MM.1S (cell line): Measurements from ENCODE around the gene OTOA.

Experiments
- EZH2 ChIP-seq: fragments of 300-600 bp; sonication (generic); optimal IDR thresholded peaks from 2 replicates; pipeline ENCODE3; 2017; ENCODE audit warnings: low read depth, mild to moderate bottlenecking, antibody characterized with exemption, low read length, mixed read lengths
- EZH2phosphoT487 ChIP-seq: fragments of 300-600 bp; sonication (generic); IDR thresholded peaks from 2 replicates; pipeline ENCODE4 v1.6.1; 2018; ENCODE audit warnings: antibody characterized with exemption, low read length
- TF ChIP-seq, protein P1 (sequence below): fragments of 300-600 bp; sonication (generic); IDR thresholded peaks from 2 replicates; pipeline ENCODE4 v1.5.1; 2016; ENCODE audit warnings: antibody characterized with exemption, low read length, mixed read lengths

DNA sequence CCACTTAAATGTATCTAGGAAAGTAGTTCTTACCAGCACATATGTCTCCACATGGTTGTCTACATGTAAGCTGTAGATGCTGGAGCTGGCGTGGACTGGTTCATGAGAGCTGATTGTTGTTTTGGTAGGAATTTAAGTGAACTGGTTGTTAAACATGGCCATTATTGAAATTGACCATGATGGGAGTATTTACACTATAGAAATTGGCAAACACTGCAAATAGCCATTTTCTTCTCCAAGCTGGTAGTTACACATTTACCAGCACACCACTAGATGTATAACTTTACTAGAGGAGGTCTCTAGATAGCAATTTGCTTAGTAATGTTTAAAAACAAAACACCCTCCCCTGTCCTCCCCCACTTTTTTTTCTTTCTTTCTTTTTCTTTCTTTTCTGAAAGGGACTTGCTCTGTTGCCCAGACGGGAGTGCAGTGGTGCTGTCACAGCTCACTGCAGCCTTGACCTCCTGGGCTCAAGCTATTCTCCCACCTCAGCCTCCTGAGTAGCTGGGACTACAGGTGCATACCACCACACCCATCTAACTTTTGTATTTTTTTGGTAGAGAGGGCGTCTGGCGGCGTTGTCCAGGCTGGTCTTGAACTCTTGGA, 35.5 kb upstream of the OTOA start:
- TF ChIP-seq, protein P1, sequence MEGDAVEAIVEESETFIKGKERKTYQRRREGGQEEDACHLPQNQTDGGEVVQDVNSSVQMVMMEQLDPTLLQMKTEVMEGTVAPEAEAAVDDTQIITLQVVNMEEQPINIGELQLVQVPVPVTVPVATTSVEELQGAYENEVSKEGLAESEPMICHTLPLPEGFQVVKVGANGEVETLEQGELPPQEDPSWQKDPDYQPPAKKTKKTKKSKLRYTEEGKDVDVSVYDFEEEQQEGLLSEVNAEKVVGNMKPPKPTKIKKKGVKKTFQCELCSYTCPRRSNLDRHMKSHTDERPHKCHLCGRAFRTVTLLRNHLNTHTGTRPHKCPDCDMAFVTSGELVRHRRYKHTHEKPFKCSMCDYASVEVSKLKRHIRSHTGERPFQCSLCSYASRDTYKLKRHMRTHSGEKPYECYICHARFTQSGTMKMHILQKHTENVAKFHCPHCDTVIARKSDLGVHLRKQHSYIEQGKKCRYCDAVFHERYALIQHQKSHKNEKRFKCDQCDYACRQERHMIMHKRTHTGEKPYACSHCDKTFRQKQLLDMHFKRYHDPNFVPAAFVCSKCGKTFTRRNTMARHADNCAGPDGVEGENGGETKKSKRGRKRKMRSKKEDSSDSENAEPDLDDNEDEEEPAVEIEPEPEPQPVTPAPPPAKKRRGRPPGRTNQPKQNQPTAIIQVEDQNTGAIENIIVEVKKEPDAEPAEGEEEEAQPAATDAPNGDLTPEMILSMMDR: no peak
- TF ChIP-seq EZH2 (no peak), EZH2phosphoT487 (no peak)
